Measurements from ENCODE around the gene PRCC.

PRCC gene

GRCh38 chr1:156815307-156815826 lies 48.0 kb downstream of the PRCC start:
- DNase-seq (ENCODE audit: low spot score): no peak

- DNase-seq (ENCODE audit: low spot score): no peak
Observed at GRCh38 chr1:156815961-156816422, 48.7 kb downstream of the PRCC start.

- no peak for DNase-seq (ENCODE audit: low spot score)
Observed at GRCh38 chr1:156816561-156817328, 49.4 kb downstream of the PRCC start, which contains the start of gene SH2D2A. SH2D2A (minus strand) TSS chr1:156816848; CDS start chr1:156816708, 140 bp downstream.

DNA sequence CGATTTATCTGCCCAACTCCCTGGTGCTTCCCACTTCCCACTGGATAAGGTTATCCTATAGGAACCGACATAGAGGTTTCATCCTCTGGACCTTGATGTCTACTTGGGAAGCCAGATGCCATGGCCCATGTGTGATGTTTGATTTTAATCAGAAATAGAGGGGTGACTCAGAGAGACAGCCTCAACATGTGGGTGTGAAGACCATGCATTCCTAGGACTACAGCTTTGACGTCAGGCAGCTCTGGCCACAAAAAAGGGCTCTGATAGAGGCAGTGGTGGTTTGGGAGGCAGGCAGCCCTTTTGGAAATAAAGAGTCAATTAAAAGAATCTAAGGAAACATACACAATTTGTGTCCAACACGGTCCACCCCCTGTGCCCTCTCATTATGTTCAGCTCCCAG lies 54.5 kb downstream of the PRCC start:
- DNase-seq (ENCODE audit: low spot score): no peak

DNA sequence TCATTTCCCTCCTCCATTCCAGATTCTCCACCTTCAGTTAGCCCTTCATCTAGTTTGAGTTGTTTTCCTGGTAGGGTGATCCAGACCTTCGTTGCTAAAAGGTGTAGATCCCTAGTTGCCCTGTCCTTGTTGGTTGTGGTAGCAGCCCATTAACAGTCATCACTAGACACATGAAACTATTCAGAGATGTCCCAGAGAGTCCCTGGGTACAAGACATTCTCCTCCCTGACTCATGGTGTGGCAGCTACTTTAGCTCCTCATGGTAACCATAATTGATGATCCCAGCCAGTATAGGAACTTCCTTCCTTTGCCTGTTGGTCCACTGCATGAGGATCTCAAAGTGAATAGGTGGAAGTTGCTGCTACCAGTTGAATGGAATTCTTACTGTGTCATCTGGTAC lies 55.3 kb downstream of the PRCC start:
- no peak for DNase-seq (ENCODE audit: low spot score)

- no peak for DNase-seq (ENCODE audit: low spot score)
Observed at GRCh38 chr1:156823210-156823790, 56.0 kb downstream of the PRCC start.

- DNase-seq (ENCODE audit: low spot score): no peak
Observed at GRCh38 chr1:156826630-156827029, 59.3 kb downstream of the PRCC start.

GRCh38 chr1:156828400-156829124 lies 61.2 kb downstream of the PRCC start:
- DNase-seq (ENCODE audit: low spot score): no peak

DNA sequence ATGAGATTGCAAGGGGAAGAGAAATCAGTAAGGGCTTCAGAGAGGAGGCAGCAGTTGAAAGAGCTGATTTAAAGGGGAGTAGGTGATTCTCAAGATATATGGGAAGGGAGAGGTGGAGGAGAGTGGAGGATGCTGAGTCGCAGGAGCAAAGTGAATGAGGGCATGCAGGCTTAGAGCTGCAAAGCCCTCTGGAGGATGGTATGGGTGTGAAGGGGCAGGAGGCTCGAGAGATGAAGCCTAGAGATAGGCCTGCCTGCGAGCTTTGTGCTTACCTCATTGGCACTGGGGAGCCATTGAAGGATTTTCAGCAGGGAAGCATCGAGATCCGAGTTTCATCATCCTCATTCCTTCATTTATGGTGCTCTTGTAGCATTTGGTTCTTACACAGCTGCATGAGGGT lies 65.1 kb downstream of the PRCC start:
- DNase-seq (ENCODE audit: low spot score): no peak

- DNase-seq (ENCODE audit: low spot score): no peak
Observed at GRCh38 chr1:156833603-156834002, 66.3 kb downstream of the PRCC start.

DNA sequence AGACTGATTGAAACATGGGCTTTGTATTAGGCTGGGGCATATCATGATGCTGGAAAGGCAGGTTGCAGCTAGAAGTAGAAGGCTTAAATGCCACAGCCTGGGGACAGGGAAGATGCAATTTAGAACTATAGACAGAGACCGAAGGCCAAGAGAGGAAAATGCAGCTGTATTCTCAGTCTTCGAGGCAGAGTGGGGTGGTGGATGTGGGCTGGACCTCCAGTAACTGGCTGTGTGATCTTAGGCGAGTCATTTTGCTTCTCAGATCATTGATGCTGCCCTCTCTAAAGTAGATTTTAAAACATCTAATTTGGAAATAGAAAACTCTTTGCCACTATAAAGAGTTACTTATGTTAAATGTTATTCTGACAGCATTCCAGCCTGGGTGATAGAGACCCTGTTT lies 67.0 kb downstream of the PRCC start:
- no peak for DNase-seq (ENCODE audit: low spot score)

DNA sequence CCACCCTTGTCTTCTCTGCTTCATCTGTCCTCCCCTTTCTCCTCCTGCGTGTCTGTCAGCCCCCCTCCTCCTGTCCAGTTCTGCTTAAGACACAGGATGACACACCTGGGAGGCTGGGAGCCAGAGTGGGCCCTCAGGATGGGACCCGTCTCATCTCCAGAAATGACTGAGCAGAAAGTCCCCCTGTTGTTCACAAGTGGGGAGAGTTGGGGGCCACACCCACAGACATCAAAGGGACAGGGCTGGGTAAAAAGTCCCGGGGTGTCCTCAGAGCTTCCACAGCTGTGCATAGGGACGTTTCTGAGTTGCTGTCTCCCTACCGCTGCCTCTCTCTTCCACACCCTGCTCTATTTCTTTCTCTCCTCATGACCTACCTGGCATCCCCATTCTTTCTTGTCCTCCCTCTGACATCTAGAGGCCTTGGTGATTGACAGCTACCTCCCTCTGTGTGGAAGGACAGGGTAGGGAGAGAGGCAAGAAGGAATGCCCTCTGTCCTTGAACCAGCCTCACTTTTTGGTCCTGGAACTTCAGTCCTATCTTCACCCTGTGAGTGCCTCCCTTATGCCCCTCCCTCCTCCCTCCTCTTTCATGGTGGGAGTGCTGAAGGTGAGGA lies 68.8 kb downstream of the PRCC start:
- no peak for DNase-seq (ENCODE audit: low spot score)

DNA sequence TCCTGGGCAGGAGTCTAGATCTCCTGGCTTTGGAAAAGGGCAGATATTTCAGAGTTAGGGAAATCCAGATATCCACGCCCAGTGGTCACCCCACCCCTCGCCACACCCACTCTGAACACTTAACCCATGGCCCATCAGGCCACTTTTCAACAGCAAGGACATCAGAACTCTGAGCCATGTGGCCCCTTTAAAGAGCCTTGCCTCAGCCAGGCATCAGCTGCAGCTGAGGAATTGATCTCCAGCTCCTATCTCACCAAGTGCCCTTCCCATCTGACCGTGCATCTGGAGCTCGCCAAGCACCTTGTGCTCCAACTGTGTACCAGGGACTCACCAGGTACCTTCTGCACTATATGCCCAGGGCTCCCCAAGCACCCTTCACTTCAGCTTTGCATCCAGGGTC lies 69.6 kb downstream of the PRCC start:
- no peak for DNase-seq (ENCODE audit: low spot score)

GRCh38 chr1:156838972-156839371 lies 71.6 kb downstream of the PRCC start:
- DNase-seq (ENCODE audit: low spot score): peak; percentile 53

GRCh38 chr1:156839426-156840109 lies 72.2 kb downstream of the PRCC start:
- no peak for DNase-seq (ENCODE audit: low spot score)

DNA sequence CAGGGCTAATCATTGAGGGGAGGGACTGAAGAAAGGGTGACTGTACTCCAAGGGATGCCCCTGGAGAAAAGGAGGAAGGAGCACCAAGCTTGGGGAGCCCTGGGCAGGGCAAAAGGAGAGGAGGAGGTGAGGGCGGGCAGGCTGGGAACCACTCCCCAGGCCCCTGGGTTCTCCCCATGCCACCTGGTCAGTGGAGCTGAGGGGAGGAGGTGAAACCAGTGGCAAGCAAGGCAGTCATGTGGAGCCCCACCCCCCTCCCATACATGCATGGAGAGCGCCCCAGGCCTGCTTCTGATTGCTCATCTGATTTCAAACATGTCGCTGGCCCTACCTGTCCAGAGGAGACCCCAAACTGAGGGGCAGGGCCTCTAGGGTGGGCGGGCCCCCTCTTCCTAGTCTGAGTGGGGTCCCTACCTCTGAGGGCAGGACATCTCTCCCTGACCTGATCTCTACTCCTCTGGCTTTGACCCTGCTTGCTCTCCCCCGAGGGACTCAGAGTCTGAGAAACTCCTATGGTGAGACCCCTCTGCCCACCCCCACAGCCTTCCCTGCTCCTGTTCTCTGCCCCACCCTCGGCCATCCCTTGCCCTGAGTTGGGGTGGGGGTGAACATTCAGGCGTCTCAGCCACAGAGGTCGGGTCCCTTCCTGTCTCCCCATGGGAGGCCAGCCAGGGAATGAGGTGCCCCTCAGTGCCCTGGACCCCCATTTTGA lies 73.0 kb downstream of the PRCC start:
- no peak for DNase-seq (ENCODE audit: low spot score)

DNA sequence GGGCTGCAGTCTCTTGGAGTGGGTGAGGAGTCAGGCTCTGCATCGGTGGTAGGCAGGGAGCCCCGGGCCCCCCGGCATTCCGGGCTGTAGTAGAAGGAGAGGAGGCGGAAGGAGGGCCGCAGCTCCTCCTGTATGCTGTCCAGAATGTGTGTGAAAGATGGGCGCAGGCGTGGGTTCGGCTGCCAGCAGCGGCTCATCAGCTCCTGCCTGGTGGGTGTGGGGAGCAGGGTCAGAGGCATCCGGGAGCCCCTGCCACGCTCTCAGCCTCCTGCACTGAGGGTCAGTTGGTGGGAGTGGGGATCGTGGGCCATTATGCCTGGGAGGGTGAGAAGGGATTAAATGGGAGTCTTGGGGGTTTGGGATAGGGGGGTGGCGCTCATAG lies 73.6 kb downstream of the PRCC start:
- no peak for DNase-seq (ENCODE audit: low spot score)

GRCh38 chr1:156841295-156841855 lies 74.0 kb downstream of the PRCC start:
- no peak for DNase-seq (ENCODE audit: low spot score)

- no peak for DNase-seq (ENCODE audit: low spot score)
Observed at GRCh38 chr1:156842618-156843300, 75.4 kb downstream of the PRCC start.

DNA sequence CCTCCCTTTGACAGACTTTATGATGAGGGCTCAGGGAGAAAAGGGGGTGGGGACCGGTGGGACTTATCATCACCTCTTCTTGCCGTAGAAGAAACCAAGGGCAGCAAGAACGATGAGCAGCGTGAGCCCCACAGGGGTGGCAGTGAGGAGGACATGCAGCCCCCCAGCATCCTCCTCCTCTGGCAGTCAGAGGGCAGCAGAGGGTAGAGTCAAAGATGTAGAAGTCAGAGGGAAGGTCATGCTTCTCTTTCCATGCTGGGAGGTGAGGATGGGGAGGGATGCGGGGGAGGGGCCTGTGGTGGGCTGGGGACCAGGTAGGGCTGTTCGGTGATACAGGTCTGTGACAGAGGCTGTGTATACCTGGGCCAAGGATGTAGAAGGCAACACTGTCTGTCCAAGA lies 76.8 kb downstream of the PRCC start:
- DNase-seq (ENCODE audit: low spot score): no peak

Data from hematopoietic multipotent progenitor cell treated with erythropoietin and hydrocortisone succinate and interleukin-3 and kit ligand, for 17 days (in vitro differentiated cells).